ENCODE results near the gene P2RX6. TPM values are rescaled to one million over a fixed set of nuclear protein-coding genes. Genes with fewer than 3 reads are reported as not detected.
"Not testable (repeated sequence)": the region's sequence is repeated elsewhere in the genome, so short reads cannot be mapped to it uniquely, and the experiment has no call there.

Gene P2RX6
- polyA plus RNA-seq, 1 donor (not counting 4 experiments of a cell fraction or from before 2014, with no cell fraction given), result 0.87 TPM

- no peak overlapping the region for H3K27ac ChIP-seq (ENCODE audit: control insufficient read depth, insufficient read depth, low read length)
- no peaks in the 10 kb centered on the region for H3K36me3 ChIP-seq (ENCODE audit: control insufficient read depth in 2 of 2, extremely low read depth in 1 of 2, insufficient read depth in 2 of 2, low read length in 2 of 2)
- no peak overlapping the region for H3K9ac ChIP-seq (ENCODE audit: control insufficient read depth, extremely low read depth, insufficient read depth, low read length)
- no peaks in the 10 kb centered on the region for H3K9me3 ChIP-seq (ENCODE audit: control insufficient read depth, low read depth, low read length)
- H3K4me2 ChIP-seq (ENCODE audit: control insufficient read depth, extremely low read depth, insufficient read depth, low read depth, low read length), result no peak overlapping the region
- no peaks in the 10 kb centered on the region for H3K27me3 ChIP-seq (ENCODE audit: control insufficient read depth, extremely low read depth, insufficient read depth, low read length)
- no peak for DNase-seq (ENCODE audit: low read depth, low spot score)
- no peaks in the 10 kb centered on the region for H3K79me2 ChIP-seq (ENCODE audit: control insufficient read depth, insufficient read depth, low read length)
- no peak for FAIRE-seq
- no peak for TF ChIP-seq EZH2 (IDR thresholded peaks at IDR 0.05; ENCODE audit: low read length)
- TF ChIP-seq CTCF (optimal IDR thresholded peaks at IDR 0.05 in 1 of 3, IDR thresholded peaks at IDR 0.05 in 1 of 3, conservative IDR thresholded peaks at IDR 0.05 in 1 of 3; ENCODE audit: extremely low read depth in 1 of 3, insufficient read depth in 2 of 3, low read length in 3 of 3), result no peak
- H3K4me3 ChIP-seq (ENCODE audit: control insufficient read depth in 2 of 3, extremely low read depth in 1 of 3, insufficient read depth in 2 of 3, low read depth in 1 of 3, low read length in 3 of 3), result no peak overlapping the region
- dilution Hi-C loops (cut with MboI; ENCODE audit: extremely low pct_ligation_motif_present, low sequenced_read_pairs), result no loop called here
- no peaks in the 10 kb centered on the region for H4K20me1 ChIP-seq (ENCODE audit: control insufficient read depth, extremely low read depth, insufficient read depth, low read length)
- H3K9me1 ChIP-seq (ENCODE audit: control insufficient read depth, extremely low read depth, insufficient read depth, low read length), result no peaks in the 10 kb centered on the region
- peaks cover 21% of the 10 kb centered on the region for H3K4me1 ChIP-seq (ENCODE audit: control insufficient read depth, extremely low read depth, insufficient read depth, low read length)
- no peak overlapping the region for H2AFZ ChIP-seq (ENCODE audit: control insufficient read depth, low read length)
Measured at GRCh38 chr22:21047730-21048129, 32.8 kb downstream of the P2RX6 start.

DNA sequence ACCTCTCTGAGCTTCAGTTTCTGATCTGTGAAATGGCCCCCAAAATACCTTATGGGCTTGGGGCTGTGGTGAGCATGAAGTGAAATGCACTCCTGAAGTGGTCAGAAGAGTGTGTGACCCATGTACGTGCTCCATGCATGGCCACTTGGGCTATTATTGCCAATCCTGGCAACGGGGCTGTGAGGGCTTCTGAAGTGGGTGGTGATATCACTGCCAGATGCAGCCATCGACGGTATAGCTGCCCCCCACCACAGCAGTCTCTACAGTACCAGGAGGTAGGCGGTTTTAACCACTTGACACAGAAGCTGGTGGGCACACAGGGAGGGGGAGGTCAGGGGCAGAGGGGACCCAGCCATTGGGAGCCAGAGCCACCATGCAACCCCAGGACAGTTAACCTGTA, 33.5 kb downstream of the P2RX6 start:
- H3K9me1 ChIP-seq (ENCODE audit: control insufficient read depth, extremely low read depth, insufficient read depth, low read length); H3K36me3 ChIP-seq (ENCODE audit: control insufficient read depth in 2 of 2, extremely low read depth in 1 of 2, insufficient read depth in 2 of 2, low read length in 2 of 2); H3K9me3 ChIP-seq (ENCODE audit: control insufficient read depth, low read depth, low read length); H2AFZ ChIP-seq (ENCODE audit: control insufficient read depth, low read length); H3K4me2 ChIP-seq (ENCODE audit: control insufficient read depth, extremely low read depth, insufficient read depth, low read depth, low read length); dilution Hi-C loops (cut with MboI; ENCODE audit: extremely low pct_ligation_motif_present, low sequenced_read_pairs); H3K79me2 ChIP-seq (ENCODE audit: control insufficient read depth, insufficient read depth, low read length); H4K20me1 ChIP-seq (ENCODE audit: control insufficient read depth, extremely low read depth, insufficient read depth, low read length); DNase-seq (ENCODE audit: low read depth, low spot score); H3K4me3 ChIP-seq (ENCODE audit: control insufficient read depth in 2 of 3, extremely low read depth in 1 of 3, insufficient read depth in 2 of 3, low read depth in 1 of 3, low read length in 3 of 3); H3K27me3 ChIP-seq (ENCODE audit: control insufficient read depth, extremely low read depth, insufficient read depth, low read length); H3K9ac ChIP-seq (ENCODE audit: control insufficient read depth, extremely low read depth, insufficient read depth, low read length); H3K27ac ChIP-seq (ENCODE audit: control insufficient read depth, insufficient read depth, low read length); FAIRE-seq: not testable (repeated sequence)
- H3K4me1 ChIP-seq (ENCODE audit: control insufficient read depth, extremely low read depth, insufficient read depth, low read length), result peaks cover 20% of the 10 kb centered on the region

GRCh38 chr22:21048965-21049364, 34.0 kb downstream of the P2RX6 start:
- H2AFZ ChIP-seq (ENCODE audit: control insufficient read depth, low read length); DNase-seq (ENCODE audit: low read depth, low spot score); H3K4me3 ChIP-seq (ENCODE audit: control insufficient read depth in 2 of 3, extremely low read depth in 1 of 3, insufficient read depth in 2 of 3, low read depth in 1 of 3, low read length in 3 of 3); H3K79me2 ChIP-seq (ENCODE audit: control insufficient read depth, insufficient read depth, low read length); H3K9me3 ChIP-seq (ENCODE audit: control insufficient read depth, low read depth, low read length); H3K4me2 ChIP-seq (ENCODE audit: control insufficient read depth, extremely low read depth, insufficient read depth, low read depth, low read length); H4K20me1 ChIP-seq (ENCODE audit: control insufficient read depth, extremely low read depth, insufficient read depth, low read length); H3K27ac ChIP-seq (ENCODE audit: control insufficient read depth, insufficient read depth, low read length); H3K9ac ChIP-seq (ENCODE audit: control insufficient read depth, extremely low read depth, insufficient read depth, low read length); FAIRE-seq; dilution Hi-C loops (cut with MboI; ENCODE audit: extremely low pct_ligation_motif_present, low sequenced_read_pairs); H3K27me3 ChIP-seq (ENCODE audit: control insufficient read depth, extremely low read depth, insufficient read depth, low read length); H3K9me1 ChIP-seq (ENCODE audit: control insufficient read depth, extremely low read depth, insufficient read depth, low read length); H3K36me3 ChIP-seq (ENCODE audit: control insufficient read depth in 2 of 2, extremely low read depth in 1 of 2, insufficient read depth in 2 of 2, low read length in 2 of 2): not testable (repeated sequence)
- peaks cover 15% of the 10 kb centered on the region for H3K4me1 ChIP-seq (ENCODE audit: control insufficient read depth, extremely low read depth, insufficient read depth, low read length)
